Measurements from ENCODE around the gene NAT8L. TPM values are rescaled to one million over a fixed set of nuclear protein-coding genes. Genes with fewer than 3 reads are reported as not detected.

NAT8L gene
- total and polyA plus RNA-seq, 2 of the 4 experiments (the other 2 are of a cell fraction): 0.05 TPM; not detected in 1

DNA sequence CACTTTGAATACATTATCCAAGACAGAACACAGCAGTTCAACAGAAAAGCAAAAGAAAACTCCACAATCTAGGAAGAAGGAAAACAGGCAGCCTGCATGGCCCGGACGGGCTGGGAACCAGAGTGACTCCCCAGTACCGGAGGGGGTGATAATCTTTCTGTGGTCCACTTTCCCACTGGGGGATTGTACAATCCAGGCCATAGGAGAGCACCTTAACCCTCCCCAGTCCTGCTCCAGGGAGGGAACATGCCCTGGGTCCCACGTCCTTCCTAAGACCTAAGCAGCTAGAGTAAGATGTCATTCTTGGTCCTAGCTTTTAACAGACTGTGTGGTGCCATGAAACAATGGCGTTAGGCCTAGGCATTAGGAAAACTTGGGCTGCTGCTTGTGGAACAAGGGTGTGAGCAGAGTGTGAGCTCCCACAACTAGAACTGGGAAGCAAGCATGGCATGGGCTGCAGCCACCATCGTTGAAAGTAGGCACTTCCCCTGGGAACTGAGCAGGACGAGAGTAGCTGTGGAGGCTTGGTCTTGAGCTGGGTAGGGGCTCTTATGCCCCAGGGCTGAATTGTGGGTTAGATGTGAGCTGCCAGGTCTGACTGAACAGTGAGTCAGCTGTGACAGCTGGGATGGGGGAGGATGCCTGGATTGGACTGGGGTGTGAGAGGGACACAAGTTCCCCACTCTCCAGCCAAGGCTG, 42.4 kb downstream of the NAT8L start (continued):
- TF ChIP-seq NFE2L2 (IDR thresholded peaks at IDR 0.05; ENCODE audit: low read depth, low read length): no peak

DNA sequence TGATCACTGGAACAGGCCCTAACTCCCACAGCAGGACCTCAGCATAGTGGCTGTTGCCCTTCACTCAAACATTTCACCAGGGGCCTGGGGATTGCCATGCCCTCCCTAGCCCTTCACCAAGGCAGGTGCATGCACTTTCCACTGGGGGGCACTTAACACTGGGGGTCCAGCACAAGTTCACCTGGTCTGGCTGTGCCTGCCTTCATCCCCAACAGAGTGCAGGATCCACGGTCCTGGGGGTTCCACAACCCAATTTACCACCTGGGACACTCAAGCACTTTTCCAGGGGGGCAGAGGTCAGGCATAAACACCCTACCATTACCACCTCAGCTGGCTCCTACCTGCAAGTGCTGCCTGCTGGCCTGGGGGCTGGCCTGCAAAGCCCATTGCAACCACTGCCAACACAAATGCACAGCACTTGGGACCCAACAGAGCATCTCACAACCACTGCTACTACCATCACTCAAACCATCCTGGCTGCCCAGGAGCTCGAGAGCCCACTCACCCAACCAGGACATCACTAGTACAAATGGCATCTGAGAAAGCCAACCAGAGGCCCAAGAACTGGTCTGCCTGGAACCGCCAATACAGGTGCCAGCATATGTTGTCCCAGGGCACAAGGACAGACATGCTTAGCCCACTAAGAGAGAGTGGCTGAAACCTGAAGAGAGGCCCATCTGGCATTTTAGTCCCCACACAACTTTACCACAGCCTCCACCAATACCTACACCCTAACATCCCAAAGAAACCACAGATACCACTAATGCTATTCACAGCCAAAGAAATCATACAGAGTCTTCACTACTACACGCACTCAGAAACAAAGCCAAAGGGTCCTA, 43.1 kb downstream of the NAT8L start:
- CTCF ChIA-PET: no interaction called here
- Histone ChIP-seq H3K4me1 (ENCODE audit: control insufficient read depth, insufficient read depth, low read length) (peaks cover 3% of the 10 kb centered on the region; the same call in 1 of the 2 replicates), H4K5ac (ENCODE audit: low read depth, low read length) (no peak overlapping the region), H2BK5ac (ENCODE audit: low read depth, low read length, poor library complexity, severe bottlenecking) (no peak overlapping the region), H2AFZ (replicated peaks; ENCODE audit: low read length, poor library complexity) (no peak overlapping the region), H3K18ac (ENCODE audit: low read depth, low read length) (no peak overlapping the region), H3K9me3 (ENCODE audit: control insufficient read depth, insufficient read depth, low read length) (peaks cover 6% of the 10 kb centered on the region; the same call in 1 of the 2 replicates), H3K14ac (replicated peaks; ENCODE audit: low read depth, low read length) (no peak overlapping the region), H3K9me1 (ENCODE audit: insufficient read depth, low read length) (peaks cover 7% of the 10 kb centered on the region; the same call in 1 of the 2 replicates), H3K4me2 (ENCODE audit: low read depth, low read length) (no peak overlapping the region), H3K4me3 (ENCODE audit: insufficient read depth, low read depth, low read length) (no peak overlapping the region), H3K36me3 (ENCODE audit: control insufficient read depth, insufficient read depth, low read length) (no peaks in the 10 kb centered on the region), H2BK15ac (ENCODE audit: low read depth, low read length) (no peak overlapping the region), H2AK9ac (replicated peaks; ENCODE audit: low read depth, low read length, poor library complexity) (no peak overlapping the region), H4K8ac (ENCODE audit: low read depth in 2 of 2, low read length in 2 of 2) (no peak overlapping the region), H3K56ac (ENCODE audit: extremely low read depth, insufficient read depth, low read length) (no peak overlapping the region), H3K23ac (ENCODE audit: low read depth, low read length) (no peak overlapping the region), H4K91ac (ENCODE audit: insufficient read depth, low read depth, low read length) (no peak overlapping the region), H3K27me3 (ENCODE audit: control insufficient read depth, insufficient read depth, low read length) (no peaks in the 10 kb centered on the region; the same call in 1 of the 2 replicates), H2BK20ac (ENCODE audit: low read depth, low read length) (no peak overlapping the region), H3K9ac (ENCODE audit: low read depth, low read length) (no peak overlapping the region), H3K4ac (ENCODE audit: low read depth, low read length) (no peak overlapping the region), H4K20me1 (ENCODE audit: insufficient read depth, low read length) (no peaks in the 10 kb centered on the region), H3K79me1 (ENCODE audit: low read depth in 1 of 2, low read length in 2 of 2) (no peaks in the 10 kb centered on the region), H2BK120ac (ENCODE audit: low read depth, low read length) (no peak overlapping the region), H2AK5ac (ENCODE audit: low read depth, low read length) (no peak overlapping the region), H3K27ac (ENCODE audit: insufficient read depth, low read length) (no peak overlapping the region)
- 43% methylated on average over 1 of the region's 4 CpGs; no CpG with 5 or more reads in 1 of the 2 experiments for WGBS, 2 experiments (ENCODE audit: extremely low coverage in 2 of 2, insufficient read length in 1 of 2)
- BruUV-seq (replicated peaks): no TSS peak
- in situ Hi-C loops (cut with MboI; ENCODE audit: low sequenced_read_pairs) (no loop called here), intact Hi-C loops (cut with micrococcal nuclease) (no loop called here), dilution Hi-C loops (cut with HindIII; ENCODE audit: low sequenced_read_pairs, unreplicated experiment) (no loop called here)
- DNase-seq: no peak
- TF ChIP-seq RFX5 (IDR thresholded peaks at IDR 0.05; ENCODE audit: low read depth, low read length) (no peak), FOS (IDR thresholded peaks at IDR 0.05; ENCODE audit: low read depth, low read length) (no peak), CHD1 (IDR thresholded peaks at IDR 0.05; ENCODE audit: low read depth, low read length) (no peak), RAD21 (IDR thresholded peaks at IDR 0.05; ENCODE audit: low read length) (no peak), CEBPB (IDR thresholded peaks at IDR 0.05; ENCODE audit: low read depth, low read length) (no peak), BHLHE40 (IDR thresholded peaks at IDR 0.05; ENCODE audit: low read depth, low read length) (no peak), SMC3 (IDR thresholded peaks at IDR 0.05; ENCODE audit: low read depth, low read length) (no peak), POLR2A (IDR thresholded peaks at IDR 0.05; ENCODE audit: low read depth, low read length) (no peak), MXI1 (IDR thresholded peaks at IDR 0.05; ENCODE audit: borderline replicate concordance, low read depth, low read length) (no peak)
- TF ChIP-seq, protein P1, sequence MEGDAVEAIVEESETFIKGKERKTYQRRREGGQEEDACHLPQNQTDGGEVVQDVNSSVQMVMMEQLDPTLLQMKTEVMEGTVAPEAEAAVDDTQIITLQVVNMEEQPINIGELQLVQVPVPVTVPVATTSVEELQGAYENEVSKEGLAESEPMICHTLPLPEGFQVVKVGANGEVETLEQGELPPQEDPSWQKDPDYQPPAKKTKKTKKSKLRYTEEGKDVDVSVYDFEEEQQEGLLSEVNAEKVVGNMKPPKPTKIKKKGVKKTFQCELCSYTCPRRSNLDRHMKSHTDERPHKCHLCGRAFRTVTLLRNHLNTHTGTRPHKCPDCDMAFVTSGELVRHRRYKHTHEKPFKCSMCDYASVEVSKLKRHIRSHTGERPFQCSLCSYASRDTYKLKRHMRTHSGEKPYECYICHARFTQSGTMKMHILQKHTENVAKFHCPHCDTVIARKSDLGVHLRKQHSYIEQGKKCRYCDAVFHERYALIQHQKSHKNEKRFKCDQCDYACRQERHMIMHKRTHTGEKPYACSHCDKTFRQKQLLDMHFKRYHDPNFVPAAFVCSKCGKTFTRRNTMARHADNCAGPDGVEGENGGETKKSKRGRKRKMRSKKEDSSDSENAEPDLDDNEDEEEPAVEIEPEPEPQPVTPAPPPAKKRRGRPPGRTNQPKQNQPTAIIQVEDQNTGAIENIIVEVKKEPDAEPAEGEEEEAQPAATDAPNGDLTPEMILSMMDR (conservative IDR thresholded peaks at IDR 0.05; ENCODE audit: low read depth, low read length): no peak
- TF ChIP-seq, protein P2, sequence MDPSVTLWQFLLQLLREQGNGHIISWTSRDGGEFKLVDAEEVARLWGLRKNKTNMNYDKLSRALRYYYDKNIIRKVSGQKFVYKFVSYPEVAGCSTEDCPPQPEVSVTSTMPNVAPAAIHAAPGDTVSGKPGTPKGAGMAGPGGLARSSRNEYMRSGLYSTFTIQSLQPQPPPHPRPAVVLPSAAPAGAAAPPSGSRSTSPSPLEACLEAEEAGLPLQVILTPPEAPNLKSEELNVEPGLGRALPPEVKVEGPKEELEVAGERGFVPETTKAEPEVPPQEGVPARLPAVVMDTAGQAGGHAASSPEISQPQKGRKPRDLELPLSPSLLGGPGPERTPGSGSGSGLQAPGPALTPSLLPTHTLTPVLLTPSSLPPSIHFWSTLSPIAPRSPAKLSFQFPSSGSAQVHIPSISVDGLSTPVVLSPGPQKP (IDR thresholded peaks at IDR 0.05; ENCODE audit: borderline replicate concordance, low read depth, low read length): no peak
- POLR2A ChIA-PET (ENCODE audit: unreplicated experiment): no interaction called here
- ATAC-seq (ENCODE audit: low read depth): no peak
